ENCODE results near the gene TSPAN9. TPM values are rescaled to one million over a fixed set of nuclear protein-coding genes. Genes with fewer than 3 reads are reported as not detected.

The TSPAN9 gene
- total RNA-seq, 1 donor from 2014 or later: 40.9 TPM

GRCh38 chr12:3311027-3311402, 233.8 kb downstream of the TSPAN9 start:
- Histone ChIP-seq H3K9ac (ENCODE audit: low read length) (no peak overlapping the region), H3K4me1 (ENCODE audit: insufficient read depth, low read length) (peaks cover 33% of the 10 kb centered on the region), H3K9me3 (ENCODE audit: insufficient read depth, low read depth, low read length) (no peaks in the 10 kb centered on the region), H3K4me3 (ENCODE audit: insufficient read depth, low read depth, low read length) (no peak overlapping the region), H2AFZ (ENCODE audit: low read depth, low read length) (no peak overlapping the region), H3K36me3 (ENCODE audit: insufficient read depth, low read length) (no peaks in the 10 kb centered on the region), H3K4me2 (ENCODE audit: low read length) (peak overlapping the region; percentile 14), H3K27ac (ENCODE audit: low read depth, low read length) (no peak overlapping the region), H3K27me3 (ENCODE audit: insufficient read depth, low read length) (no peaks in the 10 kb centered on the region), H3K79me2 (ENCODE audit: insufficient read depth, low read length) (no peaks in the 10 kb centered on the region), H4K20me1 (ENCODE audit: insufficient read depth, low read length) (no peaks in the 10 kb centered on the region)
- no peak overlapping the region for H3K4me3 Mint-ChIP-seq (ENCODE audit: unreplicated experiment)
- no peaks in the 10 kb centered on the region for H3K9me3 Mint-ChIP-seq (ENCODE audit: unreplicated experiment)
- H3K36me3 Mint-ChIP-seq (ENCODE audit: low read depth, unreplicated experiment): no peaks in the 10 kb centered on the region
- peaks cover 78% of the 10 kb centered on the region for H3K27me3 Mint-ChIP-seq (ENCODE audit: low read depth, unreplicated experiment)
- no peak for TF ChIP-seq EZH2 (IDR thresholded peaks at IDR 0.05; ENCODE audit: insufficient read depth, low read length)
- no peak for TF ChIP-seq CTCF (IDR thresholded peaks at IDR 0.05; ENCODE audit: insufficient read depth, low read depth, low read length)
- H3K27ac Mint-ChIP-seq (ENCODE audit: unreplicated experiment): no peak overlapping the region
- peak; percentile 30 for DNase-seq (ENCODE audit: low read depth)
- no peak for FAIRE-seq
- peaks cover 2% of the 10 kb centered on the region for H3K4me1 Mint-ChIP-seq (ENCODE audit: low read depth, unreplicated experiment)

- FAIRE-seq: no peak
- H3K9me3 Mint-ChIP-seq (ENCODE audit: unreplicated experiment): peaks cover 3% of the 10 kb centered on the region
- H3K9ac ChIP-seq (ENCODE audit: low read length): no peak overlapping the region
Observed at GRCh38 chr12:3311491-3312103, 234.4 kb downstream of the TSPAN9 start.

More at GRCh38 chr12:3311491-3312103, 234.4 kb downstream of the TSPAN9 start:
- no peak overlapping the region for H2AFZ ChIP-seq (ENCODE audit: low read depth, low read length)
- H3K36me3 ChIP-seq (ENCODE audit: insufficient read depth, low read length): no peaks in the 10 kb centered on the region
- DNase-seq (ENCODE audit: low read depth): no peak
- Mint-ChIP-seq H3K27me3 (ENCODE audit: low read depth, unreplicated experiment) (peaks cover 76% of the 10 kb centered on the region), H3K4me1 (ENCODE audit: low read depth, unreplicated experiment) (peaks cover 2% of the 10 kb centered on the region), H3K27ac (ENCODE audit: unreplicated experiment) (peak overlapping the region; percentile 5), H3K4me3 (ENCODE audit: unreplicated experiment) (no peak overlapping the region), H3K36me3 (ENCODE audit: low read depth, unreplicated experiment) (no peaks in the 10 kb centered on the region)
- H3K4me2 ChIP-seq (ENCODE audit: low read length): peak overlapping the region; percentile 14
- no peaks in the 10 kb centered on the region for H4K20me1 ChIP-seq (ENCODE audit: insufficient read depth, low read length)
- no peaks in the 10 kb centered on the region for H3K79me2 ChIP-seq (ENCODE audit: insufficient read depth, low read length)
- H3K4me1 ChIP-seq (ENCODE audit: insufficient read depth, low read length): peaks cover 33% of the 10 kb centered on the region
- H3K4me3 ChIP-seq (ENCODE audit: insufficient read depth, low read depth, low read length): no peak overlapping the region
- H3K27me3 ChIP-seq (ENCODE audit: insufficient read depth, low read length): no peaks in the 10 kb centered on the region
- no peak overlapping the region for H3K27ac ChIP-seq (ENCODE audit: low read depth, low read length)
- TF ChIP-seq EZH2 (IDR thresholded peaks at IDR 0.05; ENCODE audit: insufficient read depth, low read length): no peak
- TF ChIP-seq CTCF (IDR thresholded peaks at IDR 0.05; ENCODE audit: insufficient read depth, low read depth, low read length): no peak
- no peaks in the 10 kb centered on the region for H3K9me3 ChIP-seq (ENCODE audit: insufficient read depth, low read depth, low read length)
